Colon (tissue), 2 donors: ENCODE data around the gene CABCOCO1.

ENCODE experiments used
- FAIRE-seq: peaks from 2 replicates; lab custom pipeline; 2012; peaks lifted over from hg19 to GRCh38; lab: Jason Lieb, UNC
- donor health status: control.
- donor health status: control.

CABCOCO1 gene

GRCh38 chr10:61787170-61787569 lies 124.4 kb downstream of the CABCOCO1 start:
- no peak for FAIRE-seq

- FAIRE-seq: no peak
Measured at GRCh38 chr10:61789031-61789430, 126.3 kb downstream of the CABCOCO1 start.

GRCh38 chr10:61791216-61791615 lies 128.5 kb downstream of the CABCOCO1 start:
- FAIRE-seq: no peak

GRCh38 chr10:61792097-61792716 lies 129.5 kb downstream of the CABCOCO1 start:
- FAIRE-seq: no peak

- FAIRE-seq: no peak
Measured at GRCh38 chr10:61792921-61793320, 130.2 kb downstream of the CABCOCO1 start.

GRCh38 chr10:61793760-61794703 lies 131.3 kb downstream of the CABCOCO1 start:
- FAIRE-seq: no peak

GRCh38 chr10:61795147-61795546 lies 132.4 kb downstream of the CABCOCO1 start:
- FAIRE-seq: no peak

- no peak for FAIRE-seq
Measured at GRCh38 chr10:61795551-61795950, 132.8 kb downstream of the CABCOCO1 start.

- no peak for FAIRE-seq
Measured at GRCh38 chr10:61796785-61797184, 134.1 kb downstream of the CABCOCO1 start.

- FAIRE-seq: no peak
Measured at GRCh38 chr10:61797304-61798153, 134.8 kb downstream of the CABCOCO1 start.

- no peak for FAIRE-seq
Measured at GRCh38 chr10:61798713-61799112, 136.0 kb downstream of the CABCOCO1 start.

- FAIRE-seq: no peak
Measured at GRCh38 chr10:61801484-61801883, 138.8 kb downstream of the CABCOCO1 start.

- no peak for FAIRE-seq
Measured at GRCh38 chr10:61803269-61803668, 140.5 kb downstream of the CABCOCO1 start.

GRCh38 chr10:61804414-61804813 lies 141.7 kb downstream of the CABCOCO1 start:
- FAIRE-seq: no peak

GRCh38 chr10:61805091-61805490 lies 142.4 kb downstream of the CABCOCO1 start:
- FAIRE-seq: no peak

GRCh38 chr10:61810263-61810662 lies 147.5 kb downstream of the CABCOCO1 start:
- FAIRE-seq: no peak

GRCh38 chr10:61812052-61812721 lies 149.5 kb downstream of the CABCOCO1 start:
- no peak for FAIRE-seq

- FAIRE-seq: no peak
Measured at GRCh38 chr10:61812920-61813319, 150.2 kb downstream of the CABCOCO1 start.

GRCh38 chr10:61814160-61814559 lies 151.4 kb downstream of the CABCOCO1 start:
- no peak for FAIRE-seq

- no peak for FAIRE-seq
Measured at GRCh38 chr10:61815496-61815895, 152.8 kb downstream of the CABCOCO1 start.
